Measurements from ENCODE around the gene PDE5A.
"Not testable (repeated sequence)": the region's sequence is repeated elsewhere in the genome, so short reads cannot be mapped to it uniquely, and the experiment has no call there.

The PDE5A gene

DNA sequence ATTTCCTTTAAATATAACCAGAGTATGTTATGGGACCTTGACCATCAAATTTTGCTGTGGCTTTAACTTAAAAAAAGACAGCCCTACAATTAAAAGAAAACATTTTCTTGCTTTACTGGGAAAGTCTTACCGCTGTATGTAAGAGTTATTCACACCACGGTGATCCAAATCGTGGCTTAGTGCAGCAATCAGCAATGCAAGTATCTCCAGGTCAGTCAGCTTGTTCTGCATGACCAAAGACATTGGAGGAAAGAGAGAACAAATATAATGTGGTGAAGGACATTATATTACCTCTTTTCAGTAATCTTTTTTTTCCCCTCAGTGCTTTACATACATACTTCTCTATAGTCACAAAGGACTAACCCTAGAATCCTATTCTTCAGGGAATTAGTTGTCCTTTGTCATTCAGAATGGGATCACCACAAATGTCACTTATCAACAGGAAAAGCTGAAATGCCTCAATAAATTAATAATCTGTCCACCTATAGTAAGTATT is 109.6 kb downstream of the PDE5A start:
- DNase-seq (ENCODE audit: low spot score), result no peak

DNA sequence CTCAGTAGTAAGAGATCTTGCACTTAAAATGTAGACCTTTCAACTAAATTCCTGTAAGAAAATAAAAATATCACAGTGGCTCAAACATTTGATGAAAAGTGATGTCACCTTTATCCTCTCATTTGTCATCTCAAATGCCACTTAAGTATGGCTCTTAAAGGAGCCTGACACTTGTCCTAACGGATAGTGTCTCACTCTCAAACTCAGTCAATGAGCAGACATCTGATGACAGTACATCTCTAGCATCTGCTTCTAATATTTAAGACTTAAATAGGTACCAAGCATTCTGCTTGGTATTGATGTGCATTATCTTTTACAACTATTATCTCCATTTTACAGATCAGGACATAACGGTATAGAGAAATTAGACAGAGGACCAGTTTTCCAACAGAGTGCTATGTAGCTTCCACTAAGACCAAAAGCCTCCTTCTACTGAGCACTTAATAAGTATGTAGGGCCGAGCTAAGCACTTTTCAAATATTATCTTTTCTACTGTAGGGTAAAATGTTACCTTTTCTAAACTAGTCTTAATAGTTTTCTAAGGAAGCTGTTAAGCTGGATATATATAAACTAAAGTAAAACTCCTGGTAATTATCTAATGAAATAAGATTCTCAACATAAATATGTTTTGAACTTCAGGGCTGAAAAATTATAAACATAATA is 110.2 kb downstream of the PDE5A start:
- no peak for DNase-seq (ENCODE audit: low spot score)

DNA sequence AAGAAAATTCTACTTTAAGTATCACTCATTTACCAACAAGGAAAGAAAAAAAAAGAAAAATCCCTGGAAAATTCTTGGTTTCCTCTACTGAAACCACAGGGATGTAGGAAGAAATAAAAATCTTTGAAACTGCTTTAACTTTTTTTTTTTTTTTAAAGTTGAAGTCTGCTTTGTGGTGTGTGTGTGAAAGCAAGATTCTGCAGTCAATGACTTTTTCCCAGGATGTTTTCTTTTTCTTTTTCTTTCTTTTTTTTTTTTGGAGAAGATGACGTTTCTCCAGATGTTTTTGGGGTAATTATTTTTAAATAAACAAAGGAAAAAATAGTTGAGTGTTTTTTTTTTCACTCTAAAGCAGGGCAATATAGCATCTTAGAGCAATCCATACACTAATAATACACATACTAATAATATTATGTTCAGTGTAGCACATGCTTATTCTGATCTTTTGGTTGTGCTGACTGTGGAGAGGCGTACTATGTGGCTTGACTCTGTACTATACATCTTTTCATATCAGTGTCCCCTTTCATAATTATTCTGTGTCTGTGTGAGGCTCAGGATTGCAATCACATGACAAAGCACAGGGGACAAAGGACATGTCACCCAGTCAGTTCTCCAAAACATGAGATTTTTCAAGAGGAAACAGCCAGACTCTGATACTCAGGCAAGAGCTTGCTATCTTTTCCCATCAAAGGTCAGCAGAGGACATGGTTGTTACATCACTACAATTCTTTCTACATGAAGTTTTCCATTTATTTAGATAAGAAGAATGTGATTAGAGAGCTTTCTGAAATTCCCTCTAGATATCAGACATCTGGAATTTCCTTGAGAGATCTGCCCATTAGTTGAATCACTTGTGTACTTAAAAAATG is 111.0 kb downstream of the PDE5A start:
- DNase-seq (ENCODE audit: low spot score), result peak; percentile 41

DNA sequence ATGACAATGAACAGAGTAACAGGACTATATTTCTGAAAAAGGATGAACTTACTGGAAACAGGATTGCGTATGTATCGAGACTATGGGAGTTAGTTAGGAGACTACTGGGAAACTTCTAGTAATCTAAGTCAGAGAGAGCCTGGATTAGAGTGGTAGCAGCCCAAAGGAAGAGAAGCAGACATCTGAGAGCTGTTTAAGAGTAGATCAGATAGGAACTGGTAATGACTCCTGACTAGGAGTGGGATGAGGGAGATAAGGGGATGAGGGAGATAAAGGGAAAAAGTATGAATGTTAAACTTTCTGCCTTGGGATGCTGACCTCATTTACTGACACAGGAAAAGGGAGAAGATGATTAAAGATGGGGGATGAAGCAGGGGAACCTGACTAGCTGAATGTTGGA is 116.2 kb downstream of the PDE5A start:
- DNase-seq (ENCODE audit: low spot score), result no peak

DNA sequence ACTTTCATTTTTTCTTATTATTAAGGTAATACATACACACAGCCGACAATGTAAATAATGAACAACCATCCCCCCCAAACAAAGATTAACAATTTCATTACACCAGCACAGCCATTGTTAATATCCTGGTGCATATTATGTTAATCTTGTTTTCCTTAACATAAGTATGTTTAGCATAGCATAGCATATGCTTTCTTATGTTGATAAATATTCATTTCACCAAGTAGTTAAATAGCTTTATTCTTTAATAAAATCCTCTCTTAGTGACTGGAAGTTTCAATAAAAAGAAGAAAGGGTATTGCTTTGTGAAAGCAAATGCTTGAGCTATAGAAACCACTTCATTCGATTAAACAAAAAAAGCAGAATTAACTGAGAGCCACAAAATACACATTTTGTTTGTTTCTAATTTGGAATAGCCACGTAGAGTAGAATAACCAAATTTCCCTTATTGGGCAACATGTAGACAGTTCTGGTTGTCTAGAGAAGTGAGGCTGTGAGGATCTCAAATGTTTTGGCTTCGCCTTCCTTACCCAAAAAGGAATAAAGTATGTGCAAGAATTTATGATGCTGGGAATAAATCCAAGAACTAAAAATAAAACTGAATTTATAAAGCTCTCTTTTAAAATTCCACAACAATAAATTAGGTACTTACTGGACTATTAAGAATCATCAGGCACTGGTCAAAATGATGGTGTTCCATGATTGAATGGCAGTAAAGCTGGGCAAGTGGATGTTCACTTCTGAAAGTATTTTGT is 118.0 kb downstream of the PDE5A start:
- peak; percentile 27 for DNase-seq (ENCODE audit: low spot score)

DNA sequence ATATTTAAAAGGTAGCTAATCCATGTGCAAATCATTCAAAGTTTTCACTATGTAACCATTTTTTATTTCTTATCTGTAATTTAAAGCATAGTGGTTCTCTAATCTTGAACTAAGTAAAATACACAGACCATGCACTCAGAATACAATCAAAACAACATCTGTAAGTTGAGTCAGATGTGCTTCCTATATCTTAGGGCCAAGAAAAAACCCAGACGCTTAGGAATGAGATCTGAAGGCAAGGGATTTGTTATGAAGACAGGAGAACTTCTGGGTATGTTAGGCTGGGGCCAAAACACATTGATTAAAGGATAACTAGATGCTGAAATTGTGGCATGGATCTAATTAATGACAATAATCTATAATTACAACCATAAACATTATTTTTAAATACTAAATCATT is 120.3 kb downstream of the PDE5A start:
- DNase-seq (ENCODE audit: low spot score), result no peak

DNA sequence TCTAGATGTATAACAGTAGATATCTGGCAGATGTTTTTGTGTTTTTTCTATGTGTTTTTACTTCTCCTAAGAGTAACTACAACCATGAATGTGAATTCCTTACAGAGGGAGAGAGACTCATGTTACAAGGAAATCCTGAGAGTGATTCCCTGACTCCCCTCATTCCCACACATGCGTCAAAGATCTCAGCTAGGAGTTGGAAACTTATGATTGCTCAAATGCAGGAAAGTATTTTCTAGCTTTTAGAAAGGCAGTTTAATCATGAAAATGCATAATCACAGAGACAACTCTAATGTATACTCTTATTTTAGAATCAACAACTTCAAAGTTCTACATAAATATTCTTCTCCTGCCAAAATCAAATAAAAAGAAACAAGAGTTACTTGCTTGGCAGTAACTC is 121.8 kb downstream of the PDE5A start:
- DNase-seq (ENCODE audit: low spot score), result no peak

DNA sequence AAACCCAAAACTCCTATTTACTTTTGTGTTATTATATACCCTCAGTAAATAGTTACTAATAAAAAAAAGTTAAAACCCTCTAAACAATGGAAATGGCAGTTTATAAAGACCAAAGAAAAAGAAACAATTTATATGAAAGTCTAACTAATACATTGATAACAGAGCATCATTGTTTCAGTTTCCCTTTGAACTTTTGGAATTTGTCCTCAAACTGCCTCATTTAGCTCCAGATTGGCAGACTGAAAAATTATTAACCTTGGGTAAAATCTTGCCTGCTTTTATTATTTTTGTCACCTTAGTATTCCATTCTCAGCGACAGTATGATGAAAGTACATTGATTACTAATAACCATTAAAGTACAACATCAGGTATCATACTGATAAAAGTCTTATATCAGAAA is 124.0 kb downstream of the PDE5A start:
- DNase-seq (ENCODE audit: low spot score), result no peak

DNA sequence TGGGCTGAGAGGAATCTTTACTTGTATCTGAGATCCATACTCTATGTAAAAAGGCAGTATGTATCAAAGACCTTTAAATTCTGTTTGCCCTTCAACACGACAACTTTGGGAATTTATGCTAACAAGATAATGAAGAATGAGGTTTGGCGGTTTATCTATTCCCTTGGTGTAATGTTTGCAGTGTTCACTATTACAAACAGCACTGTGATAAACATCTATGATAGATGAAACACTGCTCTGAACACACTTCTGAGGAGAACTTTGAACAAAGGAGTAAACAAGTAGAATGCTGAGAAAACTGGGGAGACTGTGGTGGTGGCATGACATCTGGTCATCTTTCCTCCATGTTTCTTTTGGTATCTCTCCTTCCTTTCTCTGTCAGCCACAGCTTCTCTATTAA is 126.9 kb downstream of the PDE5A start:
- DNase-seq (ENCODE audit: low spot score), result no peak

DNA sequence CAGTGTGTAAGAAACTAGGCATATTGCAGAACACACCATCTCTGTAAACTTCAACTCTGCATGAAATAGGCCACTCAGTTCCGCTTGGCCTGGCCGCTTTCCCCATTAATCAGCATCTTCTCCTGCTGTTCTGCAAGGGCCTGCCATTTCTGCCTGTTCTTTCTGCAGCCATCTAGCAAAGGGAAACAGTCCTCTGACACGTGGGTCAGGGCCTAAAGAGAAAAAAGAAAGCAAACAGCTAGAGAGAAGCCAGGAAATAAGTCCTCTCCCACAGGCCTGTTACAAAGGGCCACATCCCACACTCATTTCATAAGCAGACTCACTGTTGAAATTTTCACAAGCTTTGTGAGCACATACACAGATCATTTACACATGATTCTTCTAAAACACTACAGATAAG is 130.1 kb downstream of the PDE5A start:
- DNase-seq (ENCODE audit: low spot score), result no peak

DNA sequence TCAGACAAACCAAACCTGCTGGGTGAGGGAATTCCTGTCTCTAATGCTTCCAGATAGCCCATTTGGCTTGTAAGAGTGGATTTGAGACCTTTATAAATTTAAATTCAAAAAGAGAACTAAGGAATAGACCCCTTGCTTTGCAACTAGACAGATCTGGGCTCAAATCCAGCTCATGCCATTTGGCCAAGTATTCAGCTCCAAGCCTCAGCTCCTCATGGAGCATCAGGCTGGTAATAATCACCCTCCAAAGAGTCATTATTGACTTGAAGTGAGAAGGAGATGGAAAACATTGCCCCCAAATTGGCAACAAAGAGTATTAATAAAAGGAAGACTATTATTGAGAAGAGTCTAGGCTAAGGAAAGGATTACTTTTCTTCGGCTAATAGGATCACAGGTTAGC is 134.7 kb downstream of the PDE5A start:
- no peak for DNase-seq (ENCODE audit: low spot score)

DNA sequence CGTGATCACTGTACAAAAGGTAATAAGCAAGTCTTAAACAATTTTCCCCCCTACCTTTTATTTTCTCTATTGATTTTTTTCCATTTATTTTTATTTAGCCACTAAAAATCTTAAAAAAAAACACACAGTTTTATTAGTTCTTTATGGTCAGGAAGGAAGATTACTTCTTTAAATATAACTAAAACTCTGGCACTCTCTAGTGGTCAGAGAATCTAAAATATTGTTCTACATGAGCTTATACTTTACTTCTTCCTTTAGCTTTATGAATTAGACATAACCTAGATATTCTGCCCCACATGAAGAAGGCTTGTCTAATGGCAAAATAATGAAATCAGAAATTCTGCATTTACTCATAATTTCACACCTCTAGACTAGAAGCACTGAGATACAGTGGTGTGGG is 135.2 kb downstream of the PDE5A start:
- no peak for DNase-seq (ENCODE audit: low spot score)

DNA sequence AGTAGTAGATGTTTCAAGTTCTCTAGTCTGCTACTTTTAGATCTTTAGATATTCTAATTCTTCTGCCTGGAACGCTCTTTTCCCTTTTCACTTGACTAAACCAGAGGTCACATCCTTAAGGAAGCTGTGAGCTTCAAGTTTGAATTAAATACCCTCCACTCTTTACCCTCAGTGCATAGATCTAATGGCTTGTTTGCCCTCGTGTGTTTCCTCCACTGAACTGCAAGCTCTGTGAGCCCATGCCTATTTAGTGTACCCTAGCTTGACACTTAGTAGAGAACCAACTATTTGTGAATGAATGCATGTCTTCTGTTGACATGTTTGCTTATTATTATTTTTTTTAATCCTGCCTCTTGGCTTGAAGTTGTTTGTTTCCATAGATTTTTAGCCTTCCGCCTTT is 138.3 kb downstream of the PDE5A start:
- no peak for DNase-seq (ENCODE audit: low spot score)

DNA sequence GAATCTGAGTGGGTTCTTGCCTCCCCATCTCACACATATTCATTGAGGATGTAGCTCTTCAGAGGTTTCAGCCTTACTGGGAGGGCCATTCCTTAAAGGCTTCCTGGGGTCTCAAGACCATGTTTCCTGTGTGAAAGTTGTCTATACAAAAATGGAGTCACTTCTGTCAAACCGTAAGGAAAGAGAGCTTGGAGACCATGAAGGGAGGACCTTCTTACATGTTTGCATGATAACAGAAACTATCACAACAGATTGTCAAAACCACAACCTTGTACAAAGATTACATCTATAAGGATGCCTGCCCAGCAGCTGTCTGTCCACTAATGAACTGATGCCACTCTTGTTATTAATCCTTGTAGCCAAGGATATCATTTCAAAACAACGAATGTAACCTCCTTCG is 139.3 kb downstream of the PDE5A start:
- no peak for DNase-seq (ENCODE audit: low spot score)

DNA sequence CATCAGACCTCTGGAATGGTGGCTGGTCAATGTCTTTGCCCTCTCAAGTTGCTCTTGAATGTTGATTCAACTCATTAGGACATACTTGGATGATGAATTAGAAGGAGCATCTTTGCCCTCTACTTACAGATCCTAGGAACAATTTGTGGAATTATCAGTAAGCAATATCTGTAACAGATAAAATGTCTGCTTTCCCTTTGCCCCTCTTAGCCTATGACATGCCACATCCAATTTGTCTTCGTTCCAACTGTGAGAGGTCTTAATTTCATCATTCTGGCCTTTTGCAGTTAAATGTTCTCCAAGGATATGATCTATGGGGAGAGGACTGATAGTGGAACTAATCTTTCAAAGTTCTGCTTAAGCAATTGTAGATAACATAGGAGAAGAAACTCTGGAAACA is 148.3 kb downstream of the PDE5A start:
- DNase-seq (ENCODE audit: low spot score), result no peak

DNA sequence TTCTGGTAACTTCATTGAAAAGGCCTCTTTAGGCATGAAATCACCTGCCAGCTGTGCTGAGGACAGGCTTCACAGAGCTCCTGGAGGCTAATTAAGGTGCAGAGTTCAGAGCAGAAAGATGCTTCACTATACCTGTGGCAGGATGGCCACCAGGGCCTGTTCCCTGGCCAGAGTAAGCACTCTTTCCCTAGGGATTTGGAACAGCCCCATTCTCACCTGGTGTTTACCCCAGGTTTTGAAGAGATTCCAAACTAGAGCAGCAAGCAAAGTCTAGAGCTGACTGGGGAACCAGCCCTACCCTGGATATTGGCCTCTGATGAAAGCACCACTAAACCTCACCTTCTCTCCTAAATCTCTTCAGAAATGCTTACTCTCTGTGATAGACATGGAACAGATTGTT is 148.8 kb downstream of the PDE5A start:
- DNase-seq (ENCODE audit: low spot score), result no peak

DNA sequence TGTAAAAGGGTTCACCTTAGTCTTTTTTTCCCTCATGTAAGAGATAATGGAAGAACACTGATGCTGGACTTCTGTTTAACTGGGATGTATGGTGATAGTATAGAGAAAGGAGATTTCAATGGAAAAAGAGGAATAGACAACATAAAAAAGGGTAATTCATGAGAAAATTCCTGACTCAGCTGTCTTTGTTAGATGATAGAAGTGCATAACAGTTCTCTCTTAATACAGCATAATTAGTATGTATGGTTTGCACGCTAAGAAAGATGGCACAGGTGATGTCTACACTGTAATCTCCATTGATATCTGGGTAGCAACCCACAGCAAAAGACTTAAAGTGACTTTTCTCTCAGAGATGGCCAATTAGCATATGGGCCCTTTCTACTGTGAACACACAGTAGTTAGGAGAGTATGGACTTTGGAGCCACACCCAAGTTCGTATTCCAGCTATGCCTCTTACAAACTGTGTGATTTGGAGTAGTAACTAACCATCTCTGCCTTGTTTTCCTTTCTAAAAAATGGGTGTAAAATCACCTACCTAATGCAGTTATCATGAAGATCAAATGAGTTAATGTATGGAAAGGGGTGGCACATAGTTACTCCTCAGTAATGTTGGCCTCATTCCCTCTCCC is 149.3 kb downstream of the PDE5A start:
- DNase-seq (ENCODE audit: low spot score), result no peak

DNA sequence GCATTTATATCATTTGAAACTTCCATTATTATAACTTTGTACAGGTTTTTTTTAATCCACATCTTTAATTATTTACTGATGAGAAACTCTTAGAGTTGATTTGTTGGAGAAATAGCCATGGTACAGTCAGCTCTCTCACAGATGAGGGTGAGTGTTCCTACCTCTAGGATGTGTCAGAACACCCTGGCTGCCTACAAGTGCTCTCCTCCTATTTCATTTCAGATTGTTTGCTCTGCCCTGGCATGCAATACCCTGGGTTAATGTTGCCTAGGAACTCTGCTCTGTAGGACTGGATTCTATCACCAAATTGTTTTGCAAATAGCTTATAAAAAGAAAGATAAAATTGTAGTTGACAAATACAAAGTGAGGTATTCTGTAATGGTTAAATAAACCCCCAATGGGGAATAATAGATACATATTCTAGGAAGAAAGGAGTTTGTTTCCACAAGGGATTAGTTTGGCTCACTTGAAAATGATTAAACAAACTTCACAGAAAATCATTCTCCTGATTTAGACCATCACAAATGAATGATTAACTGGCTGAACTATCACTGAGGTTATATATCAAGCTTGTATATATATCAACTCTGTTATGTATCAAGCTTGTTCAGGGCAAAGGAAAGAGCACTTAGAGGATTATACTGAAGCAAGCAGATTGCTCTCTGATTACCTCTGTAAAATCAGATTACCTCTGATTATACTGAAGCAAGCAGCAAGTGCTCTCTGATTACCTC is 150.0 kb downstream of the PDE5A start:
- no peak for DNase-seq (ENCODE audit: low spot score)

DNA sequence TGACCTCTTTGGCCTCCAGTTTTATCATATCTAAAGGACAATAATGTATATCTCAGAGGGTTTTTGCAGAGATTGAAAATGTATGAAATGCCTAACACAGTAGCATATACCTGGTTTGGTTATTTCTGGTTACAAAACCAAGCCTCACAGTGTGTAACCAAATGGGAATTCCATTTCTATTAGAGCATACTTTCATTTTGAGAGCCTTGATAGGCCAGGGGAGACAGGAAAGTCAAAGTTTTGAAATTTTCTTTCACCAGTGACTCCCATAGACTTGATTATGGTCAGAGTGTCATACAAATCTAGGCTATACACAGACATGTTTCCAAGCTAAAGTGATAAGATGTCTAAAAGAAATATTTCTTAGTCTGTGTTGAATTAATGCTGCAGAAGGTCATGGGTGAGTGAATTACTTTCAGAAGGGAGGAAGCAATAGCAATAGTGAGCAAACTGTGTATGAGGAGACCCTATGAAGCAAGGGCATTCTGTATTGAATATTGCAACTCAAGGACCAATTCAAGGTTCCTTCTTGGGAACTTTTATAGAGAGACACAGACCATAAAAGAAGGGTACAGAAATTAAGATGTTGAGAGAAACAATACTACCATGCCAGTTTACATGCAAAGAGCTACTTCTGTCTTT is 151.1 kb downstream of the PDE5A start:
- DNase-seq (ENCODE audit: low spot score), result no peak

DNA sequence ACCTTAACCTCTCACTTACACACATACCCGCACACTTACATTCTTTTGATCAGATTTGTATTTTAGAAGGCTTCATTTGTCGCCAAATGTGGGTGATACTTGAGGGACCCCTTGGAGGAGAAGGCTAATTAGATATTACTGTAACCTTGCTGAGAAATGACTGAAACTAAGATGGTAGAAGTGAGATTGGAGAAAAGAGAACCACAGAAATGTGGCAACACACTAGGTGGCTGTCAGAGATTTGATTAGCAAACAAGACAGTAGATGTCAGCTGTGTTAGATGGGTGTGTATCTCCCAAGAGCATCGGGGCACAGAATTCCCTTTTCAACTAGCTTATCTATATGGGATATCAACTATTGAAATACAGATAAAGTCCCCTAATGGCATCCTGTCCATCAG is 157.3 kb downstream of the PDE5A start:
- DNase-seq (ENCODE audit: low spot score), result no peak

DNA sequence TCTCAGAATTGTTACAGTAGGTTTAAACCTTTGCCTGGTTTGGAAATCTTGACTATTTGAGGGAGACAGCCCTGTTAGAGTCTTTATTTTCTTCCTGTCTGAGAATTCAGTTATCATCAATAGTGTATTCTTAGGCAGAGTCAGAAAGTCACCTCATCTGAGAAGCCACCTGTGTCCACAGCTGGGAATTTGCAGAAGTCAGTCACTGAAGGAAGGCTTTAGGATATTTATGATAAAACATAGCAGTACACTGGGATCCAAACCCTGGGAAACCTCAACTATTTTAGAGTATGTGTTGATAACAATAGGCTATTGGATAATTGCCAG is 157.9 kb downstream of the PDE5A start:
- not testable (repeated sequence) for DNase-seq (ENCODE audit: low spot score)
